OCI-LY1 (cell line): Measurements from ENCODE around the gene ARHGAP25.
"Not testable (repeated sequence)": the region's sequence is repeated elsewhere in the genome, so short reads cannot be mapped to it uniquely, and the experiment has no call there.

Experiments
- EZH2 ChIP-seq: fragments of 200-600 bp; sonication (generic), shearing (Covaris generic); IDR thresholded peaks from 2 replicates; pipeline ENCODE4 v1.8.0; 2017; ENCODE audit warnings: borderline replicate concordance, mixed run types, mild to moderate bottlenecking, antibody characterized with exemption, low read length, moderate library complexity, mixed read lengths
- TF ChIP-seq, protein P1 (sequence below): fragments of 200-600 bp; sonication (generic), shearing (Covaris generic); IDR thresholded peaks from 2 replicates; pipeline ENCODE4 v1.5.1; 2017; ENCODE audit warnings: mild to moderate bottlenecking, antibody characterized with exemption, low read length, moderate library complexity, mixed read lengths

DNA sequence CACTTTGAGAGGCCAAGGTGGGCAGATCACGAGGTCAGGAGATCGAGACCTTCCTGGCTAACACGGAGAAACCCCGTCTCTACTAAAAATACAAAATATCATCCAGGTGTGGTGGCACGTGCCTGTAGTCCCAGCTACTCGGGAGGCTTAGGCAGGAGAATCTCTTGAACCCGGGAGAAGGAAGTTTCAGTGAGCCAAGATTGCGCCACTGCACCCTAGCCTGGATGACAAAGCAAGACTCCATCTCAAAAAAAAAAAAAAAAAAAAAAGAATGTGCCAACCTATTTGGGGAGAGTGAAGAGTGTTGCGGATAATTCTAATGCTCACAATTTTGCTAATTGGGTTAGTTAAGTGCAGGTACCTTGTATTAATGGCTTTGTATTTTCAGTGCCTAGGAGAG lies 67.5 kb downstream of the ARHGAP25 start:
- TF ChIP-seq, protein P1, sequence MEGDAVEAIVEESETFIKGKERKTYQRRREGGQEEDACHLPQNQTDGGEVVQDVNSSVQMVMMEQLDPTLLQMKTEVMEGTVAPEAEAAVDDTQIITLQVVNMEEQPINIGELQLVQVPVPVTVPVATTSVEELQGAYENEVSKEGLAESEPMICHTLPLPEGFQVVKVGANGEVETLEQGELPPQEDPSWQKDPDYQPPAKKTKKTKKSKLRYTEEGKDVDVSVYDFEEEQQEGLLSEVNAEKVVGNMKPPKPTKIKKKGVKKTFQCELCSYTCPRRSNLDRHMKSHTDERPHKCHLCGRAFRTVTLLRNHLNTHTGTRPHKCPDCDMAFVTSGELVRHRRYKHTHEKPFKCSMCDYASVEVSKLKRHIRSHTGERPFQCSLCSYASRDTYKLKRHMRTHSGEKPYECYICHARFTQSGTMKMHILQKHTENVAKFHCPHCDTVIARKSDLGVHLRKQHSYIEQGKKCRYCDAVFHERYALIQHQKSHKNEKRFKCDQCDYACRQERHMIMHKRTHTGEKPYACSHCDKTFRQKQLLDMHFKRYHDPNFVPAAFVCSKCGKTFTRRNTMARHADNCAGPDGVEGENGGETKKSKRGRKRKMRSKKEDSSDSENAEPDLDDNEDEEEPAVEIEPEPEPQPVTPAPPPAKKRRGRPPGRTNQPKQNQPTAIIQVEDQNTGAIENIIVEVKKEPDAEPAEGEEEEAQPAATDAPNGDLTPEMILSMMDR: not testable (repeated sequence)
- not testable (repeated sequence) for TF ChIP-seq EZH2
